NCI-H2081 (cell line): ENCODE measurements around the gene MUC4.
"Not testable (repeated sequence)": the region's sequence is repeated elsewhere in the genome, so short reads cannot be mapped to it uniquely, and the experiment has no call there.

Source experiments
- DNase-seq, 2 experiments: peaks; one replicate each; lab custom pipeline; 2025; lab: John Stamatoyannopoulos, UW

Gene MUC4

GRCh38 chr3:195835791-195836190, 24.1 kb upstream of the MUC4 start:
- DNase-seq = no peak

DNA sequence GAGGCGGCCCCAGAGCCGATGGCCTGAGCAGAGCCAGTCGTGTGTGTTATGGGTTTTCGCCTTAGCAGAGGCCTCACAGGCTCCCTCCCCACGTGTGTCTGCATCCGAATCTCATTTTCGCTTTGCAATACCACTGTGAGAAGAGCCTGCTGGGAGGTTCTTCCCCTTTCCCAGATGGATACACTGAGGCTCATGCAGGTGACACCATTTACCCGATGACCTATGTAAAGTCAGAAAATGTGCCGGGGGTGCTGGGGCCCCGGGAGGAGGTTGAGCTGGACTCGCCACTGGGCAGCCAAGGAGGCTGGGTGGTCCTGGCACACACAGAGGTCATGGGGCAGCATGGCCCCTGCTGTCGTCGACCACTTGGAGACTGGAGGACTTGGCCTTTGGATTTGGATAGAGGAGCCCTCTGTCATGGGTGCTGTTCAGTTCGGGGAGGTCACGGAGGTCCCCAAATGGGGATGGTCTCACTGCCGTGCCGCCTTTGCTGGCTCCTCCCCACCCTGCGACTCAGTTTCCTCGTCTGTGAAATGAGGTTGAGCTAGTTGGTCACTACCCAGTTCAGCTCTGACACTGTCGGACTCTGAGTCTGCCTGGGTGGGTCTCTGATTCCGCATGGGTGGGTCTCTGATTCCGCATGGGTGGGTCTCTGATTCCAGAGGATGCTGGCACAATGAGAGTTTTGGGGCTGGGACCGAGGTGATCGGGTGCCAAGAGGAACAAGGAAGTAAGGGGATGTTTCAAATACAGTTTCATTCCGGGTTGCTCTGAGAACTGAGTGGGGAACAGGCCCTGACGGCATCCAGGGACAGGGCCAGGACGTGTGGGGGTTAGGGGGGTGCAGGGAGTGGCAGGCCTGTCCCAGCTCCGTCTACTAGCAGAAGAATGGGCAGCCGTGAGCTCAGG, 23.2 kb upstream of the MUC4 start:
- no peak for DNase-seq

DNA sequence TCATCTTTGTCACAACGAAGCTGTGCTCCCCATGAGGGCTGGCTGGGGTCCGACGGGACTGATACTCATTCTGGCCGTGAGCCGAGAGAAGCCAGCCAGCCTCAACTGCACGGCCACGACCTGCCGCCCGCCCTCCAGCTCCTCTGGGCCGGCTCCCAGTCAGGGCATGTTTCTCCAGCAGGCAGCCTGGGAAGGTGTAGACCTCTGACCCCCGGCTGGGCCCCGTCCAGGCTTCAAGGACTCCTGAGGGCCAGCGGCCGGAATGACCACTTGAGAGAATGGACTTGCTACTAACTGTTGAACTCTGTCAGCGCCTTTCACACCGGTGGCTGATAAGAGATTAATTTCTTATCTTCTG, 18.1 kb upstream of the MUC4 start:
- DNase-seq = no peak

DNA sequence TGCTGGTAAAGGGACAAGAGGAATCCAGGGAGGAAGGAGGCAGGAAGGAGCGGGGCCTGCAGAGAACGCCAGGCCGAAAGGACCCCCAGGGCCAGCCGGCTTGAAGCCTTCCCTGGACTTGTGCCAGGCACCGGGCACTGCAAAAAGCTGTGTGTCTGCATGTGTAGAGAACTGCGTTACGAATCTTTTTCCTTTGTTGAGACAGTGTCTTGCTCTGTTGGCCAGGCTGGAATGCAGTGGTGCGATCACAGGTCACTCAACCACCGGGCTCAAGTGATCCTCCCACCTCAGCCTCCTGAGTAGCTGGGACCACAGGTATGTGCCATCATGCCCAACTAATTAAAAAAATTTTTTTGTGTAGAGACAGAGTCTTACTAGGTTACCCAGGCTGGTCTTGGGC, 17.0 kb upstream of the MUC4 start:
- no peak for DNase-seq

DNA sequence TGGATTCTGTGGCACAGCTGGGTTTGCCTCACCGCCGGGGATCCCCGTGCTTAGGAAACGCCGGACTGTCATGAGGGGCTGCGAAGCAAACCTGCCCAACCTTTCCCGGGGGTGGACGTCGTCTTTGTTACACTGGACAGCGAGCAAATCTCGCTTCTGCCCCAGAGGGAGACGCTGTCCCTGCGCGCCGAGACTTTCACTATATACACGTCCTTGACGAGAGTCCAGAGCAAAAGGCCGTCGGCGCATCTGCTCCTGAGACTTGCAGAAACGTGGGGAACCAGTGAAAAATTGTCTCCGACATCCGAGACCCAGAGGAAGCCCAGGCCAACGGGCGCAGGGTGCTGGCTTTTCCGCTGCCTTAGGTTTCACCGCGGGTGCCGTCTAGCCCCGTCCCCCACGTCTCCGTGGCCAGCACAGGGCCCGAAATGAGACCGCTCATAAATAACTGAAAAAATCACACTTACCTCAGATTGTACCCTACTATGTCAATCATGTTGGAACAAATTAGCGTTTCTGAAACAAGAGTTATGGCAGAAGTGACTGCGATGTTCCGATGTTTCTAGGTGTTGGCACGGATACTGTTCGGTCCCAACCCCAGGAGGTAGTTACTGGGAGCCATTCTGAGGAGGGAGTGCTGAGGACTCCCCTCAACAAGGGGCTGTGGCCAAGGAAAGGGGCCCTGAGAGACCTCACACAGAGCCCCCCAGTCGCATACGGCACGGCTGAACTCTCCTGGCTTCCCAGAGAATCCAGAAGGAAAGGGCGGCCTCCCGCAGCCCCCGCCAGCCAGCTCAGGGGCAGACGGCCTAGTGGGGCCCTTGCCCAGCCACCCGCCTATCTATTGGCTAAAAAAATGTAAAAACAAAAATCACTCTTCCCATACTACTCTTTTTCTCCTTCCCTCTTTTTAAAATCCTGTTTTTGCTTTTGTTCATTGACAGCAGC, 14.4 kb upstream of the MUC4 start:
- DNase-seq = no peak

DNA sequence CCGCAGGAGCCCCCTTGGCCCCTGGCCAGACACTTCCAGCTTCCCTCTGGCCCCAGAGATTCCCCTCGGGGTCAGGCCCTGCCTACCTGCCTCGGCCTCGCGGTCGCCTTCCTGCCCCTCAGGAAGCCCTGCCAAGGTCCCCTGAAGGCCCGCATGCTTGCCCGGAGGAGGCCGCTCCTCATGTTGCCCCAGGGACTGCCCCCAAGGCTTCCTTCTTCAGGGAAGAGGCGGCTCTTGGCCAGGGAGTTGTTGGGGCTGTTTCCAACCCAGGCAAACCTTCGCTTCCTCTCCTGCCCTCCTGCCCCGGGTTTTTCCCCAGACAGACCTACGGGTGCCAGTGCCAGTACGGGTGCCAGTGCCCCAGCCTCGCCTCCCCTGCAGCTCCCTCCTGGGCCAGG, 13.5 kb upstream of the MUC4 start:
- no peak for DNase-seq

- not testable (repeated sequence) for DNase-seq
These were observed 12.9 kb upstream of the MUC4 start for GRCh38 chr3:195824425-195825190.

DNA sequence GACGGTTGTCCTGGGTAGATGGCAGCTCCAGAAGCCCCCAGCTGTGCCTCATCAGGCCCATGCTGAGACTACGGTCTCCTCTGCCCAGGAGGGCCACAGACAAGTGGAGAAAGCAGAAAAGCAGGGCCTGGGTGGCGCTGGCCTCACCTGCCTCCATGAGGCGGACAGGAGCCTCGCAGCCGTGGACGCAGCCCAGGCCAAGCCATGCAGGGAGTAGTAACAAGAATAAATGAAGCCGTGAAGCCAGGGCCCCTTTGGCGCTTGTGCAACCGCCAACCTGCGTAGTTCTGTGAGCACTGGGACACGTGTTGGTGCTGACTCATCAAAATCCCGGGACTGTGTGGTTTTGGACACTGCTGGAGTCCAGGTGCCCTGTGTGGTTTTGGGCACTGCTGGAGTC, 12.3 kb upstream of the MUC4 start:
- DNase-seq = no peak

DNA sequence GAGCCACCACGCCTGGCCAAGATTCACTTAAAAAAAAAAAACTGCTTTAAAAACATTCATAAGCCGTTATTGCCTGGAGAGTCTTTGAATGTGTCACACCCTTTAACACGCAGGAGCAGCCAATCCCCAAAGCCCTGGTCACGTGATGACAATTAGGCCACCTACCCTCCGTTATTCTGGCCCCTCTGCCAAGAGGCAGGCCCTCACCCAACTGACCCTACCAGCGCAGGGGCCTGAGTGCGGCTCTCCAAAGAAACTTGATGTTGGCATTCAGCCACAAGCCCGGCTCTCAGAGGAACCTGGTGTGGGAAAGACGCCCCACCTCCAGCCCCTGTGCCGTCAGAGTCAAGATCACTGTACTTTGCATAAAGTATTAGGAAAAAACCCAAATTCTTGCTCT, 11.6 kb upstream of the MUC4 start:
- DNase-seq = no peak

DNA sequence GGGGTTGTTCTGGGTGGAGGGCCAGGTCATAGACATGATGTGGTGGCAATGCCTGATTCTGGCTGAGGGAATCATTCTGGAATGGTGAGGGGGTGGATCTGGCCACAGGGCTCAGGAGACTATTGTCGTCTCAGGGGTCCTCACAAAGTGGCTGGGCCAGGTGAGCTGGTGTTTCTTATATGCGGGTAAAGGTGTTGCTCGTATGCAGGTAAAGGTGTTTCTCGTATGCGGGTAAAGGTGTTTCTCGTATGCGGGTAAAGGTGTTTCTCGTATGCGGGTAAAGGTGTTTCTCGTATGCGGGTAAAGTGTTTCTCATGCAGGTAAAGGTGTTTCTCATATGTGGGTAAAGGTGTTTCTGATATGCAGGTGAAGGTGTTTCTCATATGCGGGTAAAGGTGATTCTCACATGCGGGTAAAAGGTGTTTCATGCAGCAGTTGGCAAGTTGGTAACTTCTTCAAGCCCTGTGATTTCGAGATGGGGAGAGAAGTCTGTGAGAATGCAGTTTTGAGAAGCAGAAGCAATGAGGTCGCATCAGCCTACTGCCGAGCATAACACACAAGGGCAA, 10.5 kb upstream of the MUC4 start:
- DNase-seq = no peak

DNA sequence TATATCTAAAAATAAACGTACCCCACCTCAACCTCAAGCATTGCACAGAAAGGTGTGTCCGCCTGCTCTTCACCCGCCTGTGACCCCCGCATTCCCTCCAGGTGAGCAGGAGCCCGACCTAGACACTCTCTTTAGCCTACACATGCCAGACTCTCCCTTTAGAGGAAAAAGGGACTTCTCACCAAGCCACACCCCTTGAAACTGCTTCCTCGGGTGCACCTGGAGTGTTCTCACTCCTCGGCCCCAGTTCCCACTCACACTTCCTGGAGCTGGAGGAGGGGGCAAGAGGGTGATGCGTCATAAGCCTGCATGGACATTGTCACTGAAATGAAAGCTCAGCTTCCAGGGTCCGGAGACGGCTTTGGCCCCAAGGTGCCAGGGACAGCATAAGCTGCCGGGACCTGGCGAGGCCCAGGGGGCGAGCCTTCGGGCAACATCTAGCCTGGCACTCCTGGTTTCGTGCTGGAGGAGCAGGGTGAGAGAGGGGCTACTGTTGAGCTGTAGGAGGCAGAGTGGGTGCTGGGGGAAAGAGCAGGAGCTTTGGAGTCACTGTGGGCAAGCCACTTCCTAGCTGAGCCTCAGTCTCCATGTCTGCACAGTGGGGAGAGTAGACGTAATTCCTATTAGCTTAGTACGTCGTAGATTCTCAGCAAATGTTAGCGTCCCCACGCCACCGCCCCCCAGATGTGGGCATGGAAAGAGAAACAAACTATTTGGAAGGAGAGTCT, 9.8 kb upstream of the MUC4 start:
- DNase-seq = no peak

DNA sequence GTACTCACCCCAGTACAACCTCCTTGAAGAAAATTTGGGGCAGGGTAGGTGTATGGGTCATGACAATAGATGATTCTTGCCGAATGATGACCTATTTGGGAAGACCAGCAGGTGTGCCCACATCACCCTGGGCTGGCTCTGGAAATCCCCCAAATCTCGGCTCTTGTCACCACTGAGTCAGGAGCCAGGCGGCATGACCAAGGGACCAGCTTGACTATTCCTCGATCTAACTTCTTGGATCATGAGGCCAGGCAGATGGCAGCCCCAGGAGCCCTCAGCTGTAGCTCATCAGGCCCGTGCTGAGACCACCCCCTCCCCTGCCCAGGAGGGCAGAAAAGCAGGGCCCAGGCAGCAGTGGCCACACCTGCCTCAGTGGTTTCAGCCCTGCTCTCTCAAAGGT, 9.2 kb upstream of the MUC4 start:
- no peak for DNase-seq

- no peak for DNase-seq
These were observed 8.5 kb upstream of the MUC4 start for GRCh38 chr3:195820186-195820585.

GRCh38 chr3:195818301-195818700, 6.6 kb upstream of the MUC4 start:
- no peak for DNase-seq

- DNase-seq = no peak
These were observed 5.9 kb upstream of the MUC4 start for GRCh38 chr3:195817578-195818135.

DNA sequence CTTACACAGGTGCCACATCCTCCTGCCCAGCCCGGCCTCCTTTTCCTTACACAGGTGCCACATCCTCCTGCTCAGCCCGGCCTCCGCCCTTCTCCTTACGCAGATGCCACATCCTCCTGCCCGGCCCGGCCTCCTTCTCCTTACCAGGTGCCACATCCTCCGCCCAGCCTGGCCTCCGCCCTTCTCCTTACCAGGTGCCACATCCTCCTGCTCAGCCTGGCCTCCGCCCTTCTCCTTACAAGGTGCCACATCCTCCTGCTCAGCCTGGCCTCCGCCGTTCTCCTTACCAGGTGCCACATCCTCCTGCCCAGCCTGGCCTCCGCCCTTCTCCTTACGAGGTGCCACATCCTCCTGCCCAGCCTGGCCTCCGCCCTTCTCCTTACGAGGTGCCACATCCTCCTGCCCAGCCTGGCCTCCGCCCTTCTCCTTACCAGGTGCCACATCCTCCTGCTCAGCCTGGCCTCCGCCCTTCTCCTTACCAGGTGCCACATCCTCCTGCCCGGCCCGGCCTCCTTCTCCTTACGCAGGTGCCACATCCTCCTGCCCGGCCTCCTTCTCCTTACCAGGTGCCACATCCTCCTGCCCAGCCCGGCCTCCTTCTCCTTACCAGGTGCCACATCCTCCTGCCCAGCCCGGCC, 4.7 kb upstream of the MUC4 start:
- not testable (repeated sequence) for DNase-seq

DNA sequence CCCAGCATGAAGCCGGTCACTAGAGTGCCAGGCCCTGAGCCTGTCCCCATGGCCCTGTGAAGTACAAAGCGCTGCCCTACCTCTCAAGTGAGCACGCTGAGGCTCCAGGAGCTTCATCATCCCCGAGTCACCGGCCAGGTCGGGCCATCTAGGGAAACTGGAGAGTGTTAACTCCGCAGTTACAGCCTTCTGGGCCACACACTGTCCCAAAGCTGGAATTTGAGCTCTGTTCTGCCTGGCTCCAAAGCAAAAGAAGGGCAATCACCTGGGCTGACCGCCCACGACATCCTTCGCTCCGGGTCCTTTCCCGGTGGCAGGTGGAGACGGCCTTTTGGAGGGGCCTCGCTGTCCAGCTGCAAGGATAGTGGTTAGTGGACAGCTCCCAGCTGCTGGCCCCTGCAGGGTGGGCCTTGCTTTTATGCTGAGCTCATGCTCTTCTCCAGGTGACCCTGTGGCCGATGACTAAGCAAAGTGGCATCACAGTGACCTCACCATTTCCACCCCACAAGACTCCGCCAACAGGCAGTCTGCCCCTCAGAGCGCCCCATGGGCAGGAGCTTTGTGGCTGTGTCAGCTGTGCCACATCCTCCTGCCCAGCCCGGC, 3.5 kb upstream of the MUC4 start:
- no peak for DNase-seq

DNA sequence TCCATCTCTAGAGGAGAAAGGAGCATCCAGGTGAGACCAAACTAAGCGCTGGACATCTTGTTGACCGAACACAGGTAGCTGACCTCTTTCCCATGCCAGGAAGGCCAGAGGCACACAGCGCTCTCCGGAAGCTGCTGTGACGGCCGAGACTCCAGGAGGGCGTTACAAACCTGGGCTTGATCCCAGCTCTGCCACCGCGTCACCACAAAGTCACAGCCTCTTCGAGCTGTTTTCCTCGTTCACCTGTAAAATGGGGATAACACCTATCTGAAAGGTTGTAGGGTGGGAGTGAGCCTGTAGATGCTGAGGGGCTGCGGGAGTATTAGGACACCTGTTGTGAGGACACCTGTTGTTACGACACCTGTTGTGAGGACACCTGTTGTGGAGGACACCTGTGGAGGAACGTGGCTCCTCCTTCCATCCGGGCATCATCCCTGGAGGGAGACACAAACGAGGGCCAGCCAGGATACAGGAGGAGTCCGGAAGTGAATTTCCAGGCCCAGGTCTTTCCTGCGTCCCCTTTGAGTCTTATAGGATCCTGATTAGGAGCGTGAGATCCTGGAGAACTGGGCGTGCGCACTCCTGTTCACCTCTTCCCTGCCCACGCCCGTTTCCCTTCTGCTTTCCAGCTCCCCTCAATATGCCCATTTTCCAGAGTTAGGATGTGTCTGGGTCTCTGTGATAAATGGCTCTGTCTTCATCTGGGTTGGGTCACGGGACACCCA, 2.3 kb upstream of the MUC4 start:
- DNase-seq = no peak

DNA sequence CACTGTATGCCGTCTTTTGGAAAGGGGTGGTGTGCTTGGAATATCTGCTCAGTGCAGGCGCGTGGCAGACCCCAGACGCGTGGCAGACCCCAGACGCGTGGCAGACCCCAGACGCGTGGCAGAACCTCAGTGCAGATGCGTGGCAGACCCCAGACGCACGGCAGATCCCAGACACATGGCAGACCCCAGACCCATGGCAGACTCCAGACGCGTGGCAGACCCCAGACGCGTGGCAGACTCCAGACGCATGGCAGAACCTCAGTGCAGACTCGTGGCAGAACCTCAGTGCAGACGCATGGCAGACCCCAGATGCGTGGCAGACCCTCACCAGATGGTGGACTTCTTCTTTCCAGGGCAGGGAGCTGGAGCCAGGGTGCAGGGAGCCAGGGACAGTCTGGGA, 637 bp upstream of the MUC4 start:
- DNase-seq = no peak
